HepG2 (cell line): ENCODE data around the gene LARP4. TPM values are rescaled to one million over a fixed set of nuclear protein-coding genes. Genes with fewer than 3 reads are reported as not detected.
A peak's percentile ranks its signal among the peaks of the same experiment; 100 is the strongest.

Experiments used
- ARNT ChIP-seq: fragments of 450-650 bp; IDR thresholded peaks from 2 replicates; pipeline ENCODE4 v1.6.1; 2017
- CCAR2 ChIP-seq: fragments of 200-400 bp; formaldehyde crosslinking; optimal IDR thresholded peaks from 2 replicates; pipeline ENCODE3; 2018; ENCODE audit warnings: low read depth, mild to moderate bottlenecking, low read length, moderate library complexity
- CERS6 ChIP-seq: sonication (generic); formaldehyde crosslinking; IDR thresholded peaks from 2 replicates; pipeline ENCODE4 v1.5.0; 2020; ENCODE audit warnings: missing genetic modification reagents
- DDIT3 ChIP-seq: sonication (generic); formaldehyde crosslinking; IDR thresholded peaks from 2 replicates; pipeline ENCODE4 v1.4.0; 2020; ENCODE audit warnings: mild to moderate bottlenecking, missing genetic modification reagents
- EEA1 ChIP-seq: sonication (generic); formaldehyde crosslinking; IDR thresholded peaks from 2 replicates; pipeline ENCODE4 v1.5.1; 2020; ENCODE audit warnings: mild to moderate bottlenecking, missing genetic modification reagents, borderline replicate concordance
- FUBP1 ChIP-seq: sonication (generic); formaldehyde crosslinking; IDR thresholded peaks from 2 replicates; pipeline ENCODE4 v1.5.1; 2020; ENCODE audit warnings: missing genetic modification reagents, mild to moderate bottlenecking, borderline replicate concordance
- IRF2 ChIP-seq: IDR thresholded peaks from 2 replicates; pipeline ENCODE4 v1.6.1; 2018; ENCODE audit warnings: missing genetic modification reagents, missing compliant biosample characterization
- KDM5B ChIP-seq: sonication (generic); formaldehyde crosslinking; IDR thresholded peaks from 2 replicates; pipeline ENCODE4 v1.4.0; 2020; ENCODE audit warnings: missing genetic modification reagents, mild to moderate bottlenecking, borderline replicate concordance
- LRRFIP1 ChIP-seq: sonication (generic); formaldehyde crosslinking; conservative IDR thresholded peaks from 2 replicates; pipeline ENCODE4 v1.4.0; 2020; ENCODE audit warnings: missing genetic modification reagents
- RFX3 ChIP-seq: IDR thresholded peaks from 2 replicates; pipeline ENCODE4 v1.6.1; 2016; ENCODE audit warnings: missing biosample characterization, missing genetic modification reagents
- ZNF225 ChIP-seq: sonication (generic); formaldehyde crosslinking; IDR thresholded peaks from 2 replicates; pipeline ENCODE4 v1.4.0; 2020; ENCODE audit warnings: mild to moderate bottlenecking, missing genetic modification reagents
- ZNF563 ChIP-seq: sonication (generic); formaldehyde crosslinking; IDR thresholded peaks from 2 replicates; pipeline ENCODE4 v1.8.0; 2022; ENCODE audit warnings: mild to moderate bottlenecking, moderate library complexity, missing genetic modification reagents
- ZNF564 ChIP-seq: sonication (generic); formaldehyde crosslinking; IDR thresholded peaks from 2 replicates; pipeline ENCODE4 v1.8.1; 2023; ENCODE audit warnings: mild to moderate bottlenecking, missing genetic modification reagents
- ZNF652 ChIP-seq: IDR thresholded peaks from 2 replicates; pipeline ENCODE4 v1.6.1; 2016; ENCODE audit warnings: low read depth, borderline replicate concordance
- ZNF775 ChIP-seq: sonication (generic); formaldehyde crosslinking; IDR thresholded peaks from 2 replicates; pipeline ENCODE4 v1.4.0; 2020; ENCODE audit warnings: missing genetic modification reagents, mild to moderate bottlenecking, moderate library complexity, borderline replicate concordance
- polyA plus RNA-seq, 8 experiments: library from polyadenylated mRNA; depleted of rRNA in 3 of 8; stranded (reverse) in 7 of 8; unstranded in 1 of 8; fragments of >200 nt; fragmentation: Illumina TruSeq in 4 of 8; extraction: Trizol in 4 of 8; gene quantifications; 2 replicates each; pipeline versions ENCODE4 v1.2.1 to v1.2.3, GENCODE V29; 2011 to 2016; ENCODE audit warnings: low read depth in 4 of 8, missing spikeins in 1 of 8, mixed read lengths in 1 of 8; ENCODE audit not compliant: insufficient read depth in 1 of 8
- total RNA-seq, 5 experiments: library from RNA; depleted of rRNA; stranded (reverse); fragments of >200 nt; fragmentation: Illumina TruSeq; extraction: Trizol; gene quantifications; 2 replicates each; pipeline ENCODE4 v1.2.3, GENCODE V29; 2016; ENCODE audit warnings: low read depth in 1 of 5
- TF ChIP-seq, protein P1 (sequence below): sonication (generic); formaldehyde crosslinking; IDR thresholded peaks from 2 replicates; pipeline ENCODE4 v1.4.0; 2020; ENCODE audit warnings: missing genetic modification reagents, borderline replicate concordance
- TF ChIP-seq, protein P2 (sequence below): conservative IDR thresholded peaks from 2 replicates; pipeline ENCODE4 v1.6.1; 2018; ENCODE audit warnings: missing genetic modification reagents
- TF ChIP-seq, protein P3 (sequence below): sonication (generic); formaldehyde crosslinking; IDR thresholded peaks from 2 replicates; pipeline ENCODE4 v1.5.1; 2020; ENCODE audit warnings: missing genetic modification reagents, mild to moderate bottlenecking, borderline replicate concordance

Gene LARP4
- total and polyA plus RNA-seq, 2 of the 13 experiments (the other 11 are each of a cell fraction or from before 2014, with no cell fraction given) = 16.4 to 42.7 TPM

- TF ChIP-seq FUBP1 (CRISPR knock-in tag) (no peak), ZNF564 (CRISPR knock-in tag) (peak; percentile 43; the same call in 1 of the 2 replicates), KDM5B (peak; percentile 45; the same call in 1 of the 2 replicates), EEA1 (0 out of 2 replicates have a peak, but pooled peaks have one; percentile 59), ZNF652 (no peak), LRRFIP1 (CRISPR knock-in tag) (no peak), CERS6 (CRISPR knock-in tag) (no peak), RFX3 (CRISPR knock-in tag) (no peak), ARNT (no peak), CCAR2 (no peak), DDIT3 (CRISPR knock-in tag) (no peak), IRF2 (CRISPR knock-in tag) (peak; percentile 53; the same call in 1 of the 2 replicates), ZNF225 (peak; percentile 94; the same call in 1 of the 2 replicates), ZNF775 (CRISPR knock-in tag) (no peak), ZNF563 (peak; percentile 35; the same call in 1 of the 2 replicates)
- TF ChIP-seq, protein P1, sequence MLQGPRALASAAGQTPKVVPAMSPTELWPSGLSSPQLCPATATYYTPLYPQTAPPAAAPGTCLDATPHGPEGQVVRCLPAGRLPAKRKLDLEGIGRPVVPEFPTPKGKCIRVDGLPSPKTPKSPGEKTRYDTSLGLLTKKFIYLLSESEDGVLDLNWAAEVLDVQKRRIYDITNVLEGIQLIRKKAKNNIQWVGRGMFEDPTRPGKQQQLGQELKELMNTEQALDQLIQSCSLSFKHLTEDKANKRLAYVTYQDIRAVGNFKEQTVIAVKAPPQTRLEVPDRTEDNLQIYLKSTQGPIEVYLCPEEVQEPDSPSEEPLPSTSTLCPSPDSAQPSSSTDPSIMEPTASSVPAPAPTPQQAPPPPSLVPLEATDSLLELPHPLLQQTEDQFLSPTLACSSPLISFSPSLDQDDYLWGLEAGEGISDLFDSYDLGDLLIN (CRISPR knock-in tag) = no peak
- TF ChIP-seq, protein P2, sequence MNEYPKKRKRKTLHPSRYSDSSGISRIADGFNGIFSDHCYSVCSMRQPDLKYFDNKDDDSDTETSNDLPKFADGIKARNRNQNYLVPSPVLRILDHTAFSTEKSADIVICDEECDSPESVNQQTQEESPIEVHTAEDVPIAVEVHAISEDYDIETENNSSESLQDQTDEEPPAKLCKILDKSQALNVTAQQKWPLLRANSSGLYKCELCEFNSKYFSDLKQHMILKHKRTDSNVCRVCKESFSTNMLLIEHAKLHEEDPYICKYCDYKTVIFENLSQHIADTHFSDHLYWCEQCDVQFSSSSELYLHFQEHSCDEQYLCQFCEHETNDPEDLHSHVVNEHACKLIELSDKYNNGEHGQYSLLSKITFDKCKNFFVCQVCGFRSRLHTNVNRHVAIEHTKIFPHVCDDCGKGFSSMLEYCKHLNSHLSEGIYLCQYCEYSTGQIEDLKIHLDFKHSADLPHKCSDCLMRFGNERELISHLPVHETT = no peak
- TF ChIP-seq, protein P3, sequence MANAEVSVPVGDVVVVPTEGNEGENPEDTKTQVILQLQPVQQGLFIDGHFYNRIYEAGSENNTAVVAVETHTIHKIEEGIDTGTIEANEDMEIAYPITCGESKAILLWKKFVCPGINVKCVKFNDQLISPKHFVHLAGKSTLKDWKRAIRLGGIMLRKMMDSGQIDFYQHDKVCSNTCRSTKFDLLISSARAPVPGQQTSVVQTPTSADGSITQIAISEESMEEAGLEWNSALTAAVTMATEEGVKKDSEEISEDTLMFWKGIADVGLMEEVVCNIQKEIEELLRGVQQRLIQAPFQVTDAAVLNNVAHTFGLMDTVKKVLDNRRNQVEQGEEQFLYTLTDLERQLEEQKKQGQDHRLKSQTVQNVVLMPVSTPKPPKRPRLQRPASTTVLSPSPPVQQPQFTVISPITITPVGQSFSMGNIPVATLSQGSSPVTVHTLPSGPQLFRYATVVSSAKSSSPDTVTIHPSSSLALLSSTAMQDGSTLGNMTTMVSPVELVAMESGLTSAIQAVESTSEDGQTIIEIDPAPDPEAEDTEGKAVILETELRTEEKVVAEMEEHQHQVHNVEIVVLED = peak; percentile 77
Observed at GRCh38 chr12:50504798-50505674, 104.4 kb downstream of the LARP4 start, which contains the start of gene DIP2B (continued).
